HEK293T (cell line): Measurements from ENCODE around the gene PADI6.

Experiments used
- BHLHE40 ChIP-seq: fragments of 450-650 bp; IDR thresholded peaks from 2 replicates; pipeline ENCODE4 v1.6.1; 2016; ENCODE audit warnings: mild to moderate bottlenecking, moderate library complexity, borderline replicate concordance
- CTBP1 ChIP-seq: fragments of 450-650 bp; IDR thresholded peaks from 2 replicates; pipeline ENCODE4 v1.6.1; 2016; ENCODE audit warnings: borderline replicate concordance
- ELF4 ChIP-seq: fragments of 450-650 bp; IDR thresholded peaks from 2 replicates; pipeline ENCODE4 v1.6.1; 2017; ENCODE audit warnings: antibody characterized with exemption
- FOXK2 ChIP-seq: fragments of 450-650 bp; IDR thresholded peaks from 2 replicates; pipeline ENCODE4 v1.6.1; 2016; ENCODE audit warnings: mild to moderate bottlenecking
- FOXM1 ChIP-seq: fragments of 450-650 bp; IDR thresholded peaks from 2 replicates; pipeline ENCODE4 v1.6.1; 2017; ENCODE audit warnings: mild to moderate bottlenecking, borderline replicate concordance
- NFRKB ChIP-seq: fragments of 450-650 bp; IDR thresholded peaks from 2 replicates; pipeline ENCODE4 v1.6.1; 2016; ENCODE audit warnings: mild to moderate bottlenecking, moderate library complexity
- SP1 ChIP-seq: fragments of 450-650 bp; IDR thresholded peaks from 2 replicates; pipeline ENCODE4 v1.6.1; 2017
- SUZ12 ChIP-seq: fragments of 450-650 bp; IDR thresholded peaks from 2 replicates; pipeline ENCODE4 v1.6.1; 2016; ENCODE audit warnings: mild to moderate bottlenecking
- ZNF384 ChIP-seq: fragments of 450-650 bp; IDR thresholded peaks from 2 replicates; pipeline ENCODE4 v1.6.1; 2016

GRCh38 chr1:17340358-17340757 is 31.6 kb upstream of the PADI6 start:
- no peak for TF ChIP-seq SUZ12
- TF ChIP-seq CTBP1, result no peak
- TF ChIP-seq BHLHE40, result no peak
- TF ChIP-seq SP1, result no peak
- TF ChIP-seq NFRKB, result no peak
- no peak for TF ChIP-seq FOXK2
- no peak for TF ChIP-seq ZNF384
- no peak for TF ChIP-seq FOXM1
- TF ChIP-seq ELF4, result no peak
